HG03139 (cell line): ENCODE results near the gene KIF6.

Experiments used
- ATAC-seq: cut with Tn5 transposase; IDR thresholded peaks from one replicate; pipeline ENCODE4 v1.9.1; 2021; ENCODE audit not compliant: unreplicated experiment

KIF6 gene

DNA sequence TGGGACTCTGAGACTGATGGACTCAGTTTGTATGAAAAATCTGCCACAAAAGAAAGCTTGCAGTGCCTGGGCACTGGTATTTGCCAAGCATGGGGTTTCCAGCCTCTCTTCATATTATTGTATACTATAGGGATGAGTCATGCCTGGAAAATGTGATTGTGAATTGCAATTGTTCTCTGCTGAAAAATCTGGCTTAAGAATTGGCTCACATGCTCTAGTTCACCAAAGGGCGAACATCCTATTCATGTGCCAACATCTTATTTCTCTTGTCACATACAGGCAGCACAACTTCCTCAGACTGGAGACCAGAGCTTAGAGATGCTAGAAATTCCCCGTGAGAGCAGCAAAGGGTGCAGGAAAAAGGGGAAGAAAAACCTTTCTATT lies 299.1 kb downstream of the KIF6 start:
- ATAC-seq, result no peak

DNA sequence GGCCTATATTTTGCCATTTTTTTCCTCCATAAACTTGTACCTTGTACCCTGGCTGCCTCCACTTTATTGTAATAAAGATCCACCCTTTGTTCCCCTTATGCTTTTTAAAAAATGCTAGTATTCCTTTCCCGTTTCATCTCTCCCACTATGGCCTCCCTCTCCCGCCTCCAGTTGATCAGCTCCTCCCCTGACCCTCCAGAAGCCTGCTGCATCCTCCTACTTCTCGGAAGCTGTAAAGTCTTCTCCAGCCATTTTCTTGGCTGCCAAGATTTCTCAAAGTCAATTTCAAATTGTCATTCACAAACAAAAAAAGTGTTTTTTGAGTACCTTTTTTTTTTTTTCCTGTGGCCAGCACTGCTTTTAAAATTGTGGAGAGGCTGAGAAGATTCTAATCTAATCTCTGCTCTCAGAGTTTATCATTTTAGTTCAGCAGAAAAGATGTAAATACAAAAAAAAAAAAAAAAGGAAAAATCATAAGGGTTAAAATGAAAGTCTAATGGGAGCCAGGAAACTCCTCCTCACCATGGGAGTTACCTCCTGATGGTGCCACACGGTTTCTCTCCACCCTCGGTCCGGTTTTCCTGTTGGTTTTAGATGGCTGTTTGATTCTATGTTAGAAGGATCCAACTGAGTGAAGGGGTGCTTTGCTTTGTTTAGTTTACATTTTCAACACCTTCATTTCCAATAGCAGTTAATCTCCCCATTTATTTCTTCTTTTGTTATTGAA lies 299.7 kb downstream of the KIF6 start:
- no peak for ATAC-seq

DNA sequence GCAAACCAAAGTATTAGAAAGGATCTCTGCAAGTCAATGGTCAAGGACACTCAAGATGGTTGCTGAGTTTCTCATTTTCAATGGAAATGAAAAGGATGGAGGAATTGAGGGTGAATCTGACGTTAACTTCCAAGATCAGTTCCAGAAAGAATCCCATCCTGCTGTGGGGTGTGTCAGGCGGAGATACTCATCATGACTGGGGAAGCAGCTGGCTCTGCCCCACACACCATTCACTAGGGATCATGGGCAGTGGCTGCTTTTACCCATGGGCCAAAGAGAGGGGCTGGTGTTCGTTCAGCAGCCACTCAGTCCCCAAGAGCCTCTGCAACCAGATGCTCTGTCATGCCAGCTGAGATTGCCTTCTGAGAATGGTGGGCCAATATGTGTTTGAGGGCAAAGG lies 300.4 kb downstream of the KIF6 start:
- ATAC-seq, result no peak

DNA sequence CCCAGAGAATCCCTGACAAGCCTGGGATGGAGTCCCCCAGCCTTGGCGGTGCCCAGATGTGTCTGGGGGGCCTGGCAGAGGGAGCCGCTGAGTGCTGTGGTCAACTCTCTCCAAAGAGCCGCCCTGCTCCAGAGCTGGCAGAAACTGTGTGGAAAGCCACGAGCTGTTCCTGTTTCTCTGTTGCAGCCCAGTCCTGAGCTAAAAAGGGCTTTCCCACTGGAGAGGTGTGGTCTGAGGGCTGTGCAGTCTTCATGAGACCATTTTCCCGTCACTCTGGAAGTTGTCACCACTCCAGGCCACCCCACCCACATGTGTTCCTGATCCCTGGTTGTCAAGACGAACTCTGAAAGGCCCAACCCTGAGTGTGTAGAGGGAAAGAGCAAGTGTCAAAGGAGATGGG lies 303.0 kb downstream of the KIF6 start:
- ATAC-seq, result no peak

- no peak for ATAC-seq
These were observed 303.6 kb downstream of the KIF6 start for GRCh38 chr6:39421383-39422225.

DNA sequence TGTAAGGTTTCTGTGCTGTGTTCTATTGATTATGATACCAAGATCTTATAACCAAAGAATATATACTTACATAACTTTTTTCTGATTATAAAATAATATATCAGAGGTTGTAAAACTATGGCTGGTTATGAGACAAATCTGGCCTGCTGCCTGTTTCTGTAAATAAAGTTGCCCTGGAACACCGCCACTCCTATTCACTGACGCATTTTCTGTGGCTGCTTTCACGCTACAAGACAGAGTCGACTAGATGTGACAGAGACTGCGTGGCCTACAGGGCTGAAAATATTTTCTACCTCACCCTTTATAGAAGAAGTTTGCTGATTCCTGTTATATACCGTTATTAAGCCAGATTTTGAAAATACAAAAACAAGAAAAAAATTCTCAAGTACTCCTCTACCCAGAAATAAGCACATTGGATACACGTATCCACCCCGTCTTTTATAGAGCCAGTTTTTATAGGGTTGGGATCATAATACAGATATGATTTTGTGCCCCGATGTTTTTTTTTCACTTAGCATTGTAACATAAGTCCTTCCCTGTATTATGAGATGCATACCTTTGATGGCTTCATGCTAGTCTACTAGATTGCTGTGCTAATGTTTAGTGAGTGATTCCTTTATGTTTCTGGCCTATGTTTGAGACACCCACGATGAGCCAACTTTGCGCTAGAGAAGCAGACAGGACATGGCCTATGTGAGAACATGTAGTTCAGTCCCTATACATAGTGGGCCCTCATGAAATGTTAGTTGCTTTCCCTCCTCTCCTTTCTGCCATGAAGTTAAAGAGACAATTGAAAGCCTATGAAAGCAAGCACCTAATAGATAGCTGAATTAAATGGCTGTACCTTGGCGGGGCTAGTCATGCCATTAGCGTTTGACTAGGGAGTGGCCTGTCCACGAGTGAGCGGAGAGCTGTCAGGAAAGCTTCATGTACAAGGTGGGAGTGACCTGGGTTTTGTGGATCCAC lies 304.6 kb downstream of the KIF6 start:
- no peak for ATAC-seq

- ATAC-seq, result no peak
These were observed 305.6 kb downstream of the KIF6 start for GRCh38 chr6:39419607-39420006.

DNA sequence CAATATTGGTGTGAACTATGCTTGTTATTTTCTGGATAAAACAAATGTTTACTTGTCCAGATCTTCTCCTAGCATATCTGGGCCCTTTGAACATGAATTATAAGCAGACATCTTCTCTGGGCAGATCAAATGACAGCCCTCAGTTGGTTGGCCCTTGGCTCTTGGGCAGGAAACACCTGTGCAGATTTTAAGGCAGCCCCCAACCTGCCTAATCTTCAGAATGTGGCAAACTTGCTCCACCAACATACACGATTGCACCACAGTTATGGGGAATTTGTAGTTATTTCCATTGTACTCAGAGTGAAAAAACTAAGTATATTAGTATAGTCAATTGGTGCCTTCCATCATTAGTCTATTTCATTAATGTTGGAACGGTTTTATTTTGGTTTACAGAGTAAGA lies 307.8 kb downstream of the KIF6 start:
- no peak for ATAC-seq

DNA sequence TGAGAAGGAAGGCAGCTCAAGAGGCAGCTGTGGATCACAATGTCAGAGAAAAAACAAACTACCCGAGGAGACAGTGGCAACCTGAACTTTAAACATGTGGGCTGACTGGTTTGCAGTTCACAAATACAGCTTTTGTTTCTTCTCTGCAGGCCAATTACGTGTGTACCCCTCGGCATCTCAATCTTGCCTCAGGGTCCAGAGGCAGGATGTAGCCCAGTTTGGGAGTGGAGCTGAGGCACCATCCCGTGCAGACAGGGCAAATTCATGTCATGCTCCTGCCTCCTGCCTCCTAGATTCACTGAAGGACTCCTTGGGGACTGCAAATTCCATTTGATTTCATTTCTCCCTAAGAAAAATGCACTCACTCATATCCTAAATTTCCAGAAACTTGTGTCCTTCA lies 308.5 kb downstream of the KIF6 start:
- ATAC-seq, result no peak

GRCh38 chr6:39416026-39416425 lies 309.2 kb downstream of the KIF6 start:
- ATAC-seq, result no peak

DNA sequence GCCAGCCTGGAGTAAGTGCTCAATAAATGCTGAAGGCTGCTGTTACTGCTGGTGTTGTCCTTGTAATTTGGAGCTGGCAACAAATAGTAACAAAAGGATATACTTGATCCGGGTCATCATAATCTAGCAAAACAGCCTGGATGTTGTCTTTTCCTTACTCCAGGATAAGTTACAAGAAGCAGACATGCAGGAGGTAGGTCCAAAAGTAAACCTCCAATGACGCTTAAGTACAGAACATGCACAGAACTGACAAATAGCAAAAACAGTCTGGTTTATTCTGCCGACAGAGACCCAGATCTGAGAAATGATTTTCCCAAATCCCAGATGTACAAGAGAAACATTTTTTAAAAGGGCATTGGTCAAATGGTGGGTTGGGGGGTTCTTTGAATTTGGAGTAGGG lies 309.7 kb downstream of the KIF6 start:
- ATAC-seq, result no peak

DNA sequence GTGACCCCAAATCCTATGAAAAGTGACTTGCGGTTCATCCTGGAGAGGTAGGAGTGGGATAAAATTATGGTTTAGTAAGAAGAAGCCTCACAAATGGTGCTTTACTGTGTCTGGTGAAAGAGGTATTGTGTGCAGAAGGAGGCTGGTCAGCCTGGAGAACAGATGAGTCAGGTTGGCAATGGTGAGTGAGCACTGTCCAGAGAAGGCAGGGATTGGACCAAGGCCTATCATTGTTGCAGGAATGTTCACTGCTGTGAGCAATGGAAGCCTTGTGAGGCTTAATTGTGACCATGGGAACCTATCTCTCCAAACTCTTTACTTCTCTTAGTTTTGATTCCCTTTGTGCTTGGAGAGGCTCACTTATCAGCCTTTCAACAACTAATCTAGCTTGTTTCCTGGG lies 313.7 kb downstream of the KIF6 start:
- no peak for ATAC-seq

DNA sequence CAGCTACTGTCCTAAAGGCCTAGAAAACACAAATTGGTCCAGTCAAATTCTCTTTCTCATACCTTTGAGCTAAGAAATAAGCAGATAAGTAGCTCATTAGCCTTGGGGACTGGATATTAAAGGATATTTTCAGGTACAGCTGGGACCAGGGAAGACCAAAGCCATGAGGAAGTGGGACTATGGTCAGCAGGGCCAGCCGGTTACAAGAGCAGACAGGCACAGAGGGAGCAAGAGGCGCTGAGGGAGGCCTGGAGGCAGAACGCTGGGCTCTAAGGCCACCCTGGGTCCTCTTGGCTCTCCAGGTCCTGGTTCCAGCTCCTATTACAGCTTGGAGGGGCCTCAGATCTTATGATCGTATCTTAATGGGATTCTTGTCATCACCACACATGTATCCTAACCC lies 314.2 kb downstream of the KIF6 start:
- no peak for ATAC-seq

GRCh38 chr6:39409889-39410288 lies 315.3 kb downstream of the KIF6 start:
- ATAC-seq, result no peak

DNA sequence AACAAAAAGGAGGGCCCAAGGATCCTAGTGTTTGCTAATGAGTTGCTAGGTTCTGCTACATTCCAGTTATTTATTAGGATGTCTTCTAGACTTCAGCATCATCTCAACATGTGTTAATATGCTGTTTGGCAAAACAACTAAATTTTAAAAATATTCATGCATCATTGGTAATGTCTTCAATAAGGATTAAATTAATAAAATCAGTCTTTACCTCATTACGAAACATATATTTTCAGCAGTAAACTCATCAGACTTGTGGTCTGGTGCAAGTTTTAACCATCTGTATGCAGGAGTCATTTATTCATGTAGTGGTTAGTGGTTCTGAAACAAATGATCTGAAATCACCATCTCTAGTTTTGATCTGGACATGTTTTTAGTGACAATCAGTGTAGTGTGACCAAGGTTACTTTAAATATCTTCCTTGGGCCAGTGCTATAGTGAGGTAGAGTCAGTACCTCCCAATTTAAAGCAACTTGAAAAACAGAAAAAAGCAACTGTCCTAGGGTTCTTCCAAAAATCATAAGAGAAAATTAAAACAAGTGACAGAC lies 317.7 kb downstream of the KIF6 start:
- ATAC-seq, result peak; percentile 76

DNA sequence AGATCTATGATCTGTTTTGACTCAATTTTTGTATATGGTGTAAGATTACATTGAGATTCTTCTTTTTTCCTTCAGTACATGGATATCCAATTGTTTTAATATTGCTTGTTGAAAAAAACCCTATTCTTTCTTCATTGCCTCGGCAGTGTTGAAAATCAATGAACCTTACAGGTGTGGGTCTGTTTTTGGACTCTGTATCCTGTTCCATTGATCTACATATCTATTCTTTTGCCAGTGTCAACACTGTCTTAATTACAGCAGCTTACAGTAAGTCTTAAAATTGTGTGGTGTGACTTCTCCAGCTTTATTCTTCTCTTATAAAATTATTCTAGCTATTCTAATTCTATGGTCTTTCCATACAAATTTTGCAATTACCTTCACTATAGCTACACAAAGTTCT lies 320.9 kb downstream of the KIF6 start:
- ATAC-seq, result no peak

- ATAC-seq, result no peak
These were observed 321.9 kb downstream of the KIF6 start for GRCh38 chr6:39403304-39403703.

DNA sequence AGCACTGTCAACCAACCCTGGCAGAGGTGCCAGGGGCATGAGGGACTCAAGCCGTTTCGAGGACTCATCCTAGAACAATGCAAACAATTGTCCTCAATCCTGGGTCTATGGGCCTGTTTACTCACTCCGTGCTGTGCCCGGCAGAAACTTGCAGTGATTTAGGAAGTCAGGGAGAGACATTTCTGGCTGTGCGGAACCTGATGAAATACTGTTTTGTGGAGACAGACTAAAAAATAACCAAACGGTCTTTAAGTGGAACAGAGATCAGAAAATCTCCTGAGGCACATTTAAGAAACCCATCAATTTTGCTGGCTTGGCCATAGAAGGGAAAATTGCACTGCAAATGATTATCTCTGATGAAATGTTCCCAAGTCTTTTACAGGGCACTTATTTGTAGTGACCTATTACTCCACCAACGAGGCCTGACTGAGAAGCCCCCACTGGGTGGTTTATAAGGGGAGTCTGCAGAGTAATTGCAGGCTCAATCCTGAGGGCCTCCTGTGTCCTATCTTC lies 322.9 kb downstream of the KIF6 start:
- ATAC-seq, result no peak

DNA sequence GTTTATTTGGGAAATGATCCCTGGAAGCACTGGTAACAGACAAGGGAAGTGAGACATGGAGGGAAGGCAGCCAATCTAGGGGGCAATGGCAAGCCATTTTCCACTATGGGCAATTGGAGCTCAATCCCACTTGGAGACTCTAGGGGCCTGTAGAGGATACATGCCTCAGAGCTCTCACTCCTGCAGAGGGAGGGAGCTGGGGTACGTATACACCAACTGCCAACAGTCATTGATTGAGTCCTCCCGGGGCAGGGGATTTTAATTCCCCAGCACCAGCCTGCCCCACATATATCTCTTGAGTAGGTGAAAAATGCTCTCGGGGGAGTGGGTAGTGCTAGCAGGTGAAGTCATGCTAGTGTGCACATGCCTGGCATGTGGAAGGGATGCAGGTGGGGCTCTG lies 323.8 kb downstream of the KIF6 start:
- no peak for ATAC-seq

- ATAC-seq, result no peak
These were observed 325.2 kb downstream of the KIF6 start for GRCh38 chr6:39400026-39400425.

GRCh38 chr6:39396854-39397253 lies 328.4 kb downstream of the KIF6 start:
- ATAC-seq, result no peak
